Nephron (organoid): ENCODE measurements around the gene NCAM1.

Source experiments
- H3K27ac Mint-ChIP-seq, 3 experiments: 2 replicates each; pipeline ENCODE4 v1.8.0; 2020; ENCODE audit warnings: mixed read lengths in 3 of 3, mild to moderate bottlenecking in 2 of 3, moderate library complexity in 1 of 3
- H3K27me3 Mint-ChIP-seq: 2 replicates; pipeline ENCODE4 v1.8.0; 2021; ENCODE audit warnings: low read depth, mild to moderate bottlenecking, moderate library complexity, mixed read lengths
- H3K36me3 Mint-ChIP-seq: 2 replicates; pipeline ENCODE4 v1.8.0; 2020; ENCODE audit warnings: low read depth, mixed read lengths
- H3K4me1 Mint-ChIP-seq: 2 replicates; pipeline ENCODE4 v1.8.0; 2020; ENCODE audit warnings: mixed read lengths
- H3K4me3 Mint-ChIP-seq, 3 experiments: 2 replicates each; pipeline ENCODE4 v1.8.0; 2020; ENCODE audit warnings: mild to moderate bottlenecking in 3 of 3, mixed read lengths in 3 of 3, moderate library complexity in 2 of 3
- H3K9me3 Mint-ChIP-seq: 2 replicates; pipeline ENCODE4 v1.8.0; 2020; ENCODE audit warnings: mixed read lengths
- CTCF ChIP-seq, 3 experiments: fragments of 200-600 bp; sonication (generic); IDR thresholded peaks; one replicate each; pipeline ENCODE4 v1.5.0; 2021; ENCODE audit warnings: antibody characterized with exemption in 3 of 3; ENCODE audit not compliant: unreplicated experiment in 3 of 3

The NCAM1 gene

GRCh38 chr11:112965656-112966055 is 4.4 kb downstream of the NCAM1 start:
- Mint-ChIP-seq H3K9me3 (no peaks in the 10 kb centered on the region), H3K27me3 (peaks cover 6% of the 10 kb centered on the region), H3K4me3 (peak overlapping the region; percentile 47 to 74 (median 56)), H3K27ac (peak overlapping the region; percentile 8 to 24 (median 18)), H3K36me3 (no peaks in the 10 kb centered on the region), H3K4me1 (peaks cover 43% of the 10 kb centered on the region)
- TF ChIP-seq CTCF (IDR thresholded peaks at IDR 0.05; ENCODE audit: unreplicated experiment in 3 of 3): no peak

- no peaks in the 10 kb centered on the region for H3K27me3 Mint-ChIP-seq
- TF ChIP-seq CTCF (IDR thresholded peaks at IDR 0.05; ENCODE audit: unreplicated experiment in 3 of 3): no peak
- no peaks in the 10 kb centered on the region for H3K36me3 Mint-ChIP-seq
- no peaks in the 10 kb centered on the region for H3K9me3 Mint-ChIP-seq
- peaks cover 40% of the 10 kb centered on the region for H3K4me1 Mint-ChIP-seq
- H3K4me3 Mint-ChIP-seq: peak overlapping the region in 1 of 3 experiments; percentile 15
- peak overlapping the region in 1 of 3 experiments; percentile 20 for H3K27ac Mint-ChIP-seq
Observed at GRCh38 chr11:112966561-112966960, 5.3 kb downstream of the NCAM1 start.

- Mint-ChIP-seq H3K27me3 (no peaks in the 10 kb centered on the region), H3K9me3 (no peaks in the 10 kb centered on the region), H3K4me3 (peak overlapping the region in 2 of 3 experiments; percentile 19 to 59), H3K27ac (peak overlapping the region; percentile 13 to 26 (median 20)), H3K36me3 (no peaks in the 10 kb centered on the region), H3K4me1 (peaks cover 40% of the 10 kb centered on the region)
- no peak for TF ChIP-seq CTCF (IDR thresholded peaks at IDR 0.05; ENCODE audit: unreplicated experiment in 3 of 3)
Observed at GRCh38 chr11:112967082-112967481, 5.9 kb downstream of the NCAM1 start.

- Mint-ChIP-seq H3K36me3 (no peaks in the 10 kb centered on the region), H3K27me3 (no peaks in the 10 kb centered on the region), H3K4me3 (peak overlapping the region in 2 of 3 experiments; percentile 16 to 34), H3K9me3 (no peaks in the 10 kb centered on the region), H3K4me1 (peaks cover 41% of the 10 kb centered on the region), H3K27ac (peak overlapping the region; percentile 26 to 32 (median 31))
- TF ChIP-seq CTCF (IDR thresholded peaks at IDR 0.05; ENCODE audit: unreplicated experiment in 3 of 3): no peak
Observed at GRCh38 chr11:112968941-112969713, 7.9 kb downstream of the NCAM1 start.

GRCh38 chr11:112971195-112971594 is 10.0 kb downstream of the NCAM1 start:
- H3K27ac Mint-ChIP-seq: no peak overlapping the region
- no peak for TF ChIP-seq CTCF (IDR thresholded peaks at IDR 0.05; ENCODE audit: unreplicated experiment in 3 of 3)
- H3K9me3 Mint-ChIP-seq: no peaks in the 10 kb centered on the region
- H3K27me3 Mint-ChIP-seq: no peaks in the 10 kb centered on the region
- peaks cover 35% of the 10 kb centered on the region for H3K4me1 Mint-ChIP-seq
- H3K36me3 Mint-ChIP-seq: no peaks in the 10 kb centered on the region
- no peak overlapping the region for H3K4me3 Mint-ChIP-seq

GRCh38 chr11:112971827-112972226 is 10.6 kb downstream of the NCAM1 start:
- peaks cover 33% of the 10 kb centered on the region for H3K4me1 Mint-ChIP-seq
- H3K36me3 Mint-ChIP-seq: no peaks in the 10 kb centered on the region
- H3K27me3 Mint-ChIP-seq: no peaks in the 10 kb centered on the region
- H3K4me3 Mint-ChIP-seq: no peak overlapping the region
- TF ChIP-seq CTCF (IDR thresholded peaks at IDR 0.05; ENCODE audit: unreplicated experiment in 3 of 3): no peak
- H3K9me3 Mint-ChIP-seq: no peaks in the 10 kb centered on the region
- no peak overlapping the region for H3K27ac Mint-ChIP-seq
